H9 (cell line): ENCODE measurements around the gene STX3. TPM values are rescaled to one million over a fixed set of nuclear protein-coding genes. Genes with fewer than 3 reads are reported as not detected.

Experiments used
- DNase-seq: peaks from one replicate; pipeline ENCODE4 v3.0.0-alpha.2; 2017
- H2AFZ ChIP-seq: one replicate; pipeline ENCODE4 v1.6.1; 2013; ENCODE audit warnings: mild to moderate bottlenecking, low read length, control low read depth, moderate library complexity
- H2AK5ac ChIP-seq: 2 replicates; pipeline ENCODE4 v1.6.1; 2013; ENCODE audit warnings: low read length, control low read depth, mixed read lengths; ENCODE audit not compliant: insufficient read length
- H2BK120ac ChIP-seq: one replicate; pipeline ENCODE4 v1.6.1; 2013; ENCODE audit warnings: low read depth, mild to moderate bottlenecking, low read length, control low read depth, inconsistent platforms; ENCODE audit not compliant: poor library complexity, severe bottlenecking
- H2BK12ac ChIP-seq: 2 replicates; pipeline ENCODE4 v1.6.1; 2013; ENCODE audit warnings: low read length, control low read depth, mixed read lengths, low read depth; ENCODE audit not compliant: insufficient read length
- H2BK15ac ChIP-seq: 2 replicates; pipeline ENCODE4 v1.6.1; 2013; ENCODE audit warnings: low read depth, low read length, control low read depth
- H2BK20ac ChIP-seq: one replicate; pipeline ENCODE4 v1.6.1; 2013; ENCODE audit warnings: low read depth, mild to moderate bottlenecking, low read length, control low read depth, inconsistent platforms; ENCODE audit not compliant: poor library complexity, severe bottlenecking
- H2BK5ac ChIP-seq: 2 replicates; pipeline ENCODE4 v1.6.1; 2013; ENCODE audit warnings: low read length, control low read depth, mixed read lengths; ENCODE audit not compliant: insufficient read length
- H3K14ac ChIP-seq: 2 replicates; pipeline ENCODE4 v1.6.1; 2013; ENCODE audit warnings: low read length, control low read depth; ENCODE audit not compliant: insufficient read depth
- H3K18ac ChIP-seq: 2 replicates; pipeline ENCODE4 v1.6.1; 2013; ENCODE audit warnings: low read depth, mild to moderate bottlenecking, mixed read lengths, low read length, control low read depth; ENCODE audit not compliant: insufficient read length
- H3K23ac ChIP-seq: 2 replicates; pipeline ENCODE4 v1.6.1; 2013; ENCODE audit warnings: low read length, control low read depth, mixed read lengths, low read depth; ENCODE audit not compliant: insufficient read length
- H3K23me2 ChIP-seq: 2 replicates; pipeline ENCODE4 v1.6.1; 2013; ENCODE audit warnings: low read depth, mild to moderate bottlenecking, mixed read lengths, low read length, control low read depth; ENCODE audit not compliant: insufficient read length, poor library complexity, severe bottlenecking
- H3K27ac ChIP-seq: 2 replicates; pipeline ENCODE4 v1.5.1; 2013; ENCODE audit warnings: low read length, control low read depth, mixed read lengths, low read depth; ENCODE audit not compliant: insufficient read length
- H3K27me3 ChIP-seq: 2 replicates; pipeline ENCODE4 v1.6.1; 2013; ENCODE audit warnings: low read length, control low read depth, inconsistent platforms; ENCODE audit not compliant: insufficient read depth
- H3K4ac ChIP-seq: 2 replicates; pipeline ENCODE4 v1.6.1; 2013; ENCODE audit warnings: low read depth, mild to moderate bottlenecking, control low read depth, inconsistent platforms, low read length, moderate library complexity
- H3K4me1 ChIP-seq: 2 replicates; pipeline ENCODE4 v1.6.1; 2013; ENCODE audit warnings: low read length, control low read depth, inconsistent platforms; ENCODE audit not compliant: insufficient read depth
- H3K4me2 ChIP-seq: 2 replicates; pipeline ENCODE4 v1.6.1; 2013; ENCODE audit warnings: low read length, control low read depth, mixed read lengths; ENCODE audit not compliant: insufficient read length, insufficient read depth
- H3K56ac ChIP-seq: 2 replicates; pipeline ENCODE4 v1.6.1; 2013; ENCODE audit warnings: low read depth, mild to moderate bottlenecking, mixed read lengths, low read length, control low read depth; ENCODE audit not compliant: insufficient read length
- H3K79me1 ChIP-seq: 2 replicates; pipeline ENCODE4 v1.6.1; 2013; ENCODE audit warnings: low read depth, mild to moderate bottlenecking, moderate library complexity, low read length, control low read depth, inconsistent platforms; ENCODE audit not compliant: insufficient read depth, poor library complexity, severe bottlenecking
- H3K79me2 ChIP-seq: 2 replicates; pipeline ENCODE4 v1.6.1; 2013; ENCODE audit warnings: low read length, control low read depth, inconsistent platforms; ENCODE audit not compliant: insufficient read depth
- H3K9ac ChIP-seq: 2 replicates; pipeline ENCODE4 v1.6.1; 2013; ENCODE audit warnings: low read length, control low read depth, mixed read lengths; ENCODE audit not compliant: insufficient read length; ENCODE audit errors: extremely low read depth
- H3K9me3 ChIP-seq: one replicate; pipeline ENCODE4 v1.6.1; 2013; ENCODE audit warnings: low read depth, low read length, inconsistent platforms; ENCODE audit not compliant: control insufficient read depth
- H3T11ph ChIP-seq: one replicate; pipeline ENCODE4 v1.6.1; 2013; ENCODE audit warnings: mild to moderate bottlenecking, low read length, control low read depth, inconsistent platforms
- H4K20me1 ChIP-seq: one replicate; pipeline ENCODE4 v1.6.1; 2013; ENCODE audit not compliant: control insufficient read depth, insufficient read length, insufficient read depth
- H4K5ac ChIP-seq: 2 replicates; pipeline ENCODE4 v1.6.1; 2013; ENCODE audit warnings: low read depth, mild to moderate bottlenecking, mixed read lengths, low read length, control low read depth; ENCODE audit not compliant: insufficient read length
- H4K8ac ChIP-seq: replicated peaks from 2 replicates; pipeline ENCODE4 v1.6.1; 2013; ENCODE audit warnings: low read length, control low read depth, mixed read lengths, low read depth; ENCODE audit not compliant: insufficient read length
- H4K91ac ChIP-seq: 2 replicates; pipeline ENCODE4 v1.6.1; 2013; ENCODE audit warnings: low read depth, mild to moderate bottlenecking, moderate library complexity, mixed read lengths, low read length, control low read depth; ENCODE audit not compliant: insufficient read length
- H3K27ac Mint-ChIP-seq, 3 experiments: 2 replicates in 2 of 3; 3 replicates in 1 of 3; pipeline ENCODE4 v1.8.0; 2020 to 2021; ENCODE audit warnings: mixed read lengths in 3 of 3, mild to moderate bottlenecking in 1 of 3, moderate library complexity in 1 of 3
- H3K27me3 Mint-ChIP-seq: 2 replicates; pipeline ENCODE4 v1.8.0; 2021; ENCODE audit warnings: low read depth, mild to moderate bottlenecking, moderate library complexity, mixed read lengths
- H3K36me3 Mint-ChIP-seq, 3 experiments: 2 replicates in 2 of 3; 3 replicates in 1 of 3; pipeline ENCODE4 v1.8.0; 2020 to 2021; ENCODE audit warnings: low read depth in 3 of 3, mixed read lengths in 3 of 3; ENCODE audit not compliant: insufficient read depth in 1 of 3
- H3K4me1 Mint-ChIP-seq, 2 experiments: 2 replicates each; pipeline ENCODE4 v1.8.0; 2020; ENCODE audit warnings: mixed read lengths in 2 of 2
- H3K4me3 Mint-ChIP-seq, 2 experiments: 2 replicates in 1 of 2; 3 replicates in 1 of 2; pipeline ENCODE4 v1.8.0; 2020 to 2021; ENCODE audit warnings: mild to moderate bottlenecking in 2 of 2, mixed read lengths in 2 of 2, moderate library complexity in 1 of 2
- H3K9me3 Mint-ChIP-seq, 2 experiments: 2 replicates in 1 of 2; 3 replicates in 1 of 2; pipeline ENCODE4 v1.8.0; 2020; ENCODE audit warnings: mild to moderate bottlenecking in 2 of 2, mixed read lengths in 2 of 2, moderate library complexity in 1 of 2
- WGBS: extraction: QIAGEN DNeasy Blood & Tissue Kit; methylation state at CpG from one replicate; pipeline ENCODE4 v1.1.7; 2013; ENCODE audit warnings: missing lambda C conversion rate, low lambda C conversion rate, mixed read lengths; ENCODE audit not compliant: insufficient read length; ENCODE audit errors: extremely low coverage; 5-methylcytosine and 5-hydroxymethylcytosine counted together
- total RNA-seq: library from RNA; stranded (reverse); gene quantifications from 2 replicates; pipeline ENCODE4 v1.2.1, GENCODE V29; 2021
- TF ChIP-seq, protein P1 (sequence below): fragments of 200-600 bp; sonication (generic); conservative IDR thresholded peaks from 3 replicates; pipeline ENCODE4 v1.8.0; 2021; ENCODE audit warnings: antibody characterized with exemption, mild to moderate bottlenecking

STX3 gene
- total RNA-seq, 1 experiment from 2014 or later: 41.0 TPM

DNA sequence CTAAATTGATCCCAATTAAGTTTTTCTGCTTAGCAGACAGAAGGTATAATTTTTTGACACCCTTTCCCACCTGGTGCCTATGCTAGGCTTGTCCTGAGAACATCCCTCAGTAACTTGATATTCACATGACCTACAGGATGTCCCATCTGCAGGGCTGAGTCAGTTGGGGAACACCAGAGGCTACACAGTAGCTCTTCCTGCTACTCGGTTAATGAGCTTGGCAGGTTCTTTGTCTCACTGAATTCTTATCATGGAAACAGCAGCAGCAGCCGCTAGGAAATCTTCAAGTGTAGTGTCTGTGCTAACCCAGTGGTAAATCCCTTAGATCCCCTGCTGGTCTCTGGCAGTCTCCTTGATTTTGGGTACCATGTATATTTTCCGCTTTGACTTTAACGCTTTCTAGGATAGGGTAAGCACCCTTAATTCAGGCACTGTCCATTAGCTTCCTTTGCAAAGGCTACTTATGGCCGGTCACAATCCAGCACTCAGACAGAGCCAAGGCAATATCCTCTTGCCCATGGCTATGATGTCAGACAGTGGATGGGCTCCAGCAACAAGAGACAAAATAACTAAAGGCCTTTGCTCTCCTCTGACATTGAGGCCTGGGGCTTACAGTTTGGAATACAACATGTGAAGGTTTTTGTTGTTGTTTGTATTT, 46.9 kb downstream of the STX3 start:
- Histone ChIP-seq H3K79me2 (no peaks in the 10 kb centered on the region), H3K27ac (no peak overlapping the region), H2BK15ac (no peak overlapping the region), H2AK5ac (no peak overlapping the region), H3K14ac (no peak overlapping the region), H2AFZ (no peak overlapping the region), H4K91ac (no peak overlapping the region), H2BK12ac (no peak overlapping the region), H4K20me1 (no peaks in the 10 kb centered on the region), H3K9ac (no peak overlapping the region), H3K4ac (no peak overlapping the region), H4K5ac (no peak overlapping the region), H3K56ac (no peak overlapping the region), H3K18ac (no peak overlapping the region), H3K79me1 (no peaks in the 10 kb centered on the region), H3K4me2 (no peak overlapping the region), H3K4me1 (no peaks in the 10 kb centered on the region), H3K9me3 (no peaks in the 10 kb centered on the region), H4K8ac (no peak overlapping the region), H2BK5ac (no peak overlapping the region), H2BK120ac (no peak overlapping the region), H3K23me2 (no peaks in the 10 kb centered on the region), H3T11ph (no peak overlapping the region), H3K27me3 (no peaks in the 10 kb centered on the region), H3K23ac (no peak overlapping the region), H2BK20ac (no peak overlapping the region)
- Mint-ChIP-seq H3K36me3 (peaks cover 11 to 44% (median 41%) of the 10 kb centered on the region in 3 experiments; a peak in 6 of 7 replicates), H3K4me1 (peaks cover 4 to 9% of the 10 kb centered on the region in 2 experiments; a peak in 3 of 4 replicates), H3K9me3 (no peaks in the 10 kb centered on the region), H3K4me3 (no peak overlapping the region), H3K27ac (peak overlapping the region in 1 of 3 experiments; percentile 80; a peak in 3 of 7 replicates), H3K27me3 (no peaks in the 10 kb centered on the region; the same call in 1 of the 2 replicates)
- WGBS: no CpG with 5 or more reads among the region's 5 CpGs
- TF ChIP-seq, protein P1, sequence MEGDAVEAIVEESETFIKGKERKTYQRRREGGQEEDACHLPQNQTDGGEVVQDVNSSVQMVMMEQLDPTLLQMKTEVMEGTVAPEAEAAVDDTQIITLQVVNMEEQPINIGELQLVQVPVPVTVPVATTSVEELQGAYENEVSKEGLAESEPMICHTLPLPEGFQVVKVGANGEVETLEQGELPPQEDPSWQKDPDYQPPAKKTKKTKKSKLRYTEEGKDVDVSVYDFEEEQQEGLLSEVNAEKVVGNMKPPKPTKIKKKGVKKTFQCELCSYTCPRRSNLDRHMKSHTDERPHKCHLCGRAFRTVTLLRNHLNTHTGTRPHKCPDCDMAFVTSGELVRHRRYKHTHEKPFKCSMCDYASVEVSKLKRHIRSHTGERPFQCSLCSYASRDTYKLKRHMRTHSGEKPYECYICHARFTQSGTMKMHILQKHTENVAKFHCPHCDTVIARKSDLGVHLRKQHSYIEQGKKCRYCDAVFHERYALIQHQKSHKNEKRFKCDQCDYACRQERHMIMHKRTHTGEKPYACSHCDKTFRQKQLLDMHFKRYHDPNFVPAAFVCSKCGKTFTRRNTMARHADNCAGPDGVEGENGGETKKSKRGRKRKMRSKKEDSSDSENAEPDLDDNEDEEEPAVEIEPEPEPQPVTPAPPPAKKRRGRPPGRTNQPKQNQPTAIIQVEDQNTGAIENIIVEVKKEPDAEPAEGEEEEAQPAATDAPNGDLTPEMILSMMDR: no peak
- no peak for DNase-seq
